Ascending aorta (tissue), 2 donors: ENCODE results near the gene ARHGAP28. TPM values are rescaled to one million over a fixed set of nuclear protein-coding genes. Genes with fewer than 3 reads are reported as not detected.
"Not testable (repeated sequence)": the region's sequence is repeated elsewhere in the genome, so short reads cannot be mapped to it uniquely, and the experiment has no call there.

Experiments
- DNase-seq, 2 donors: peaks; one replicate each; pipeline ENCODE4 v3.0.0-alpha.2; 2019; ENCODE audit warnings: low spot score in 2 of 2
- H3K27ac ChIP-seq, 2 donors: fragments of 200-600 bp; sonication (generic); one replicate each; pipeline ENCODE4 v1.5.1; 2016 to 2017; ENCODE audit warnings: mild to moderate bottlenecking in 1 of 2
- H3K27me3 ChIP-seq: fragments of 200-600 bp; sonication (generic); one replicate; pipeline ENCODE4 v1.5.1; 2017
- H3K36me3 ChIP-seq, 2 donors: fragments of 200-600 bp; sonication (generic); one replicate each; pipeline ENCODE4 v1.5.1; 2016
- H3K4me1 ChIP-seq, 2 donors: fragments of 200-600 bp; sonication (generic); one replicate each; pipeline ENCODE4 v1.5.1; 2016 to 2017; ENCODE audit warnings: mild to moderate bottlenecking in 1 of 2
- H3K4me3 ChIP-seq, 2 donors: fragments of 200-600 bp; sonication (generic); one replicate each; pipeline ENCODE4 v1.5.1; 2016 to 2017; ENCODE audit warnings: mild to moderate bottlenecking in 1 of 2
- H3K9me3 ChIP-seq, 2 donors: fragments of 200-600 bp; sonication (generic); one replicate each; pipeline ENCODE4 v1.5.1; 2016
- intact Hi-C: fragments of 100-400 bp; cut with DNase I; formaldehyde crosslinking; loops from one replicate; pipeline ENCODE4 v1.15.1; 2023
- total RNA-seq: library from RNA; depleted of rRNA; stranded (reverse); fragments of >200 nt; gene quantifications from one replicate; pipeline ENCODE4 v1.1.0, GENCODE V29; 2016
- TF ChIP-seq, protein P1 (sequence below), 3 experiments: fragments of 200-600 bp in 2 of 3; fragments of 450-650 bp in 1 of 3; sonication (generic) in 2 of 3; IDR thresholded peaks; one replicate each; pipeline ENCODE4 v1.5.1; 2016 to 2019; ENCODE audit warnings: antibody characterized with exemption in 3 of 3, mild to moderate bottlenecking in 1 of 3, moderate library complexity in 1 of 3

The ARHGAP28 gene
- total RNA-seq, 1 donor from 2014 or later: 0.85 TPM

DNA sequence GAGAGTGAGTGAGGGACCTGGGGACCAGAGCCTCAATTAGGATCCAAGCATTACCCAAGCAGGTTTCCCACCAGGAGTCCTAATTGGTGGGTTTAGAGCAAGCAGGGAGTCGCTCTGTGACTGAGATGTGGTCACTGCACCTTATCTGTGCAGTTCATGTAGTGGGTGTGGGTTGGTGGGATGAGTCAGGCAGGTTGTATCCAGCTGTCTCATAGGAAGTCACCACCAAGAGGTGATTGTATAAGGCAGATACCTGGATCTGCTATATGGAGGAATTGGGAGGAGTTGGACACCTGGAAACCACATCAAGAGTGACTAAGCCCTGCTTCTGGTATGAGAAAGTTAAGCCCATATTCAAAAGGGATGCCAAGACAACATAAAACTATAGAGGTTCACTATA, 106.8 kb downstream of the ARHGAP28 start:
- intact Hi-C loops: no loop called here

GRCh38 chr18:6837904-6838303, 108.4 kb downstream of the ARHGAP28 start:
- no peaks in the 10 kb centered on the region for H3K27me3 ChIP-seq
- H3K36me3 ChIP-seq: no peaks in the 10 kb centered on the region
- TF ChIP-seq, protein P1, sequence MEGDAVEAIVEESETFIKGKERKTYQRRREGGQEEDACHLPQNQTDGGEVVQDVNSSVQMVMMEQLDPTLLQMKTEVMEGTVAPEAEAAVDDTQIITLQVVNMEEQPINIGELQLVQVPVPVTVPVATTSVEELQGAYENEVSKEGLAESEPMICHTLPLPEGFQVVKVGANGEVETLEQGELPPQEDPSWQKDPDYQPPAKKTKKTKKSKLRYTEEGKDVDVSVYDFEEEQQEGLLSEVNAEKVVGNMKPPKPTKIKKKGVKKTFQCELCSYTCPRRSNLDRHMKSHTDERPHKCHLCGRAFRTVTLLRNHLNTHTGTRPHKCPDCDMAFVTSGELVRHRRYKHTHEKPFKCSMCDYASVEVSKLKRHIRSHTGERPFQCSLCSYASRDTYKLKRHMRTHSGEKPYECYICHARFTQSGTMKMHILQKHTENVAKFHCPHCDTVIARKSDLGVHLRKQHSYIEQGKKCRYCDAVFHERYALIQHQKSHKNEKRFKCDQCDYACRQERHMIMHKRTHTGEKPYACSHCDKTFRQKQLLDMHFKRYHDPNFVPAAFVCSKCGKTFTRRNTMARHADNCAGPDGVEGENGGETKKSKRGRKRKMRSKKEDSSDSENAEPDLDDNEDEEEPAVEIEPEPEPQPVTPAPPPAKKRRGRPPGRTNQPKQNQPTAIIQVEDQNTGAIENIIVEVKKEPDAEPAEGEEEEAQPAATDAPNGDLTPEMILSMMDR (IDR thresholded peaks at IDR 0.05): no peak
- no peak overlapping the region for H3K27ac ChIP-seq
- no peak overlapping the region for H3K4me3 ChIP-seq
- no peaks in the 10 kb centered on the region for H3K4me1 ChIP-seq
- no peak for DNase-seq
- intact Hi-C loops: no loop called here
- no peaks in the 10 kb centered on the region for H3K9me3 ChIP-seq

More for the DNA sequence above, 106.8 kb downstream of the ARHGAP28 start:
- Histone ChIP-seq H3K36me3 (no peaks in the 10 kb centered on the region), H3K4me1 (no peaks in the 10 kb centered on the region), H3K4me3 (no peak overlapping the region), H3K27ac (no peak overlapping the region), H3K9me3 (no peaks in the 10 kb centered on the region), H3K27me3 (no peaks in the 10 kb centered on the region)
- DNase-seq: no peak
- TF ChIP-seq, protein P1 (IDR thresholded peaks at IDR 0.05): no peak

DNA sequence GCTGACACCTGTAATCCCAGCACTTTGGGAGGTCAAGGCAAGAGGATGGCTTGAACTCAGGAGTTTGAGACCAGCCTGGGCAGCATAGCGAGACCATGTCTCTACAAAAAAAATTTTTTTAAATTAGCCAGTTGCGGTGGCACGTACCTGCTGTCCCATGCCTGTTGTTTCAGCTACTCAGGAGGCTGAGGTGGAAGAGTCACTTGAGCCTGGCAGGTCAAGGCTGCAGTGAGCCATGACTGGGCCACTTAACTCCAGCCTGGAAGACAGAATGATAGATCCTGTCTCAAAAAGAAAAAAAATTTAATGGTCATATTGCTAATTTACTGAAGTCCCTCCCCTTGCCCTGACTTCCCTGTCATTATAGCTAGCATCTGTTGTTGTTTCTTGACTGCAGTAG, 112.6 kb downstream of the ARHGAP28 start:
- no peaks in the 10 kb centered on the region for H3K36me3 ChIP-seq
- H3K27ac ChIP-seq: no peak overlapping the region
- TF ChIP-seq, protein P1 (IDR thresholded peaks at IDR 0.05): no peak
- no peaks in the 10 kb centered on the region for H3K4me1 ChIP-seq
- intact Hi-C loops: no loop called here
- DNase-seq: no peak
- H3K9me3 ChIP-seq: no peaks in the 10 kb centered on the region
- no peaks in the 10 kb centered on the region for H3K27me3 ChIP-seq
- no peak overlapping the region for H3K4me3 ChIP-seq

- Histone ChIP-seq H3K27ac (no peak overlapping the region), H3K4me1 (no peaks in the 10 kb centered on the region), H3K36me3 (no peaks in the 10 kb centered on the region), H3K4me3 (no peak overlapping the region), H3K27me3 (no peaks in the 10 kb centered on the region), H3K9me3 (no peaks in the 10 kb centered on the region)
- TF ChIP-seq, protein P1 (IDR thresholded peaks at IDR 0.05): no peak
- DNase-seq: no peak
- intact Hi-C loops: no loop called here
Measured at GRCh38 chr18:6843308-6843707, 113.8 kb downstream of the ARHGAP28 start.

DNA sequence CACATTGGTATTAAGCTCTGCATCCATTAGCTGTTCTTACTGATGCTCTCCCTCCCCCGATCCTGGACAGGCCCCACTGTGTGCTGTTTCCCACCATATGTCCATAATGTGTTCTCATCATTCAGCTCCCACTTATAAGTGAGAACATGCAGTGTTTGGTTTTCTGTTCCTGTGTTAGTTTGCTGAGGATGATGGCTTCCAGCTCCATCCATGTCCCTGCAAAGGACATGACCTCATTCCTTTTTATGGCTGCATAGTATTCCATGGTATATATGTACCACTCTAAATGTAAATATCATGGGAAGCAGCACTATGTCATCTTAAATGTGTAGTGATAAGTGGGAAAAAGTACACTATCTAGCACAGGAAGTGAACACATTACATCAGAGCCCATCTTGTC, 116.0 kb downstream of the ARHGAP28 start:
- H3K9me3 ChIP-seq, H3K27me3 ChIP-seq, H3K4me3 ChIP-seq, H3K4me1 ChIP-seq, intact Hi-C loops, H3K27ac ChIP-seq, DNase-seq, H3K36me3 ChIP-seq: not testable (repeated sequence)

DNA sequence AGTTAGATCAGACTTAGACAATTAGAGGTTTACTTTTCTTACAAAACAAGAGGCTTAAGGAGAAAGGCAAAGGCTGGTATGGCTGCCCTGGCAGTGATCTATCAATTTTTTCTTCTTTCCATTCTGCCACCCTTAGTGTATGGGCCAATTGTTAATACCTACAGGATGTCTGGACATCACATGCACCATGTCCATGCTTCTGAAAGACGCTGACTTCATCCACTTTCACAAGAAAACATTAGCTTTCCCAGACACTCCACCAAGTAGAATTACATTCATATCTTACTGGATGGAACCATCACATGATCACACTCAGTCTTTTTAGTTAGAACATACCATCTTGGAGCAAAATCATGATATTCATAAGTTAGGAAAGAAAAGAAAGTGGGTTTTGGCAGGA, 120.9 kb downstream of the ARHGAP28 start:
- Histone ChIP-seq H3K4me1 (no peaks in the 10 kb centered on the region), H3K27me3 (no peaks in the 10 kb centered on the region), H3K9me3 (no peaks in the 10 kb centered on the region), H3K36me3 (no peaks in the 10 kb centered on the region), H3K4me3 (no peak overlapping the region), H3K27ac (no peak overlapping the region)
- intact Hi-C loops: no loop called here
- DNase-seq: no peak
- TF ChIP-seq, protein P1 (IDR thresholded peaks at IDR 0.05): no peak
